ENCODE results near the gene FAM53C.
"Not testable (repeated sequence)": the region's sequence is repeated elsewhere in the genome, so short reads cannot be mapped to it uniquely, and the experiment has no call there.

The FAM53C gene

DNA sequence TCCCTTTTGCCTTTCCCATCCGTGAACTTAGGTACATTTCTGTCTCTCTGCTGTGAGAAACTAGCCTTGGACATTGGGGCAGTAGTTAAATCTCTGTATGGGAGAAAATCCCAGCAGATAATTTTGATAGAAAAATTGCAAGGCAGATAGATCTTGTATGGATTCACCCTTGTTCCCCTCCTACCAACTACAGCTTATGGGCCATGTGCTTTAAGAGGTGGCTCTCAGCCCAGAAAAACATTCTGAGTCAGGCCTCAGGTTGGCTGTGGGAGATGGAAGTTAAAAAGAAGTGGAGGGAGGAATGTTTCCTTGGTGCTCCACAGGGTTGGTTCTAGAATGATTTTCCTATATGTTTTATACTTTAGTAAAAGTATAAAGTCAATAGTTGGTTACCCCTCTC lies 13.0 kb downstream of the FAM53C start:
- DNase-seq (ENCODE audit: low read depth) = no peak

- no peak for DNase-seq (ENCODE audit: low read depth)
Measured at GRCh38 chr5:138351517-138351916, 13.5 kb downstream of the FAM53C start.

DNA sequence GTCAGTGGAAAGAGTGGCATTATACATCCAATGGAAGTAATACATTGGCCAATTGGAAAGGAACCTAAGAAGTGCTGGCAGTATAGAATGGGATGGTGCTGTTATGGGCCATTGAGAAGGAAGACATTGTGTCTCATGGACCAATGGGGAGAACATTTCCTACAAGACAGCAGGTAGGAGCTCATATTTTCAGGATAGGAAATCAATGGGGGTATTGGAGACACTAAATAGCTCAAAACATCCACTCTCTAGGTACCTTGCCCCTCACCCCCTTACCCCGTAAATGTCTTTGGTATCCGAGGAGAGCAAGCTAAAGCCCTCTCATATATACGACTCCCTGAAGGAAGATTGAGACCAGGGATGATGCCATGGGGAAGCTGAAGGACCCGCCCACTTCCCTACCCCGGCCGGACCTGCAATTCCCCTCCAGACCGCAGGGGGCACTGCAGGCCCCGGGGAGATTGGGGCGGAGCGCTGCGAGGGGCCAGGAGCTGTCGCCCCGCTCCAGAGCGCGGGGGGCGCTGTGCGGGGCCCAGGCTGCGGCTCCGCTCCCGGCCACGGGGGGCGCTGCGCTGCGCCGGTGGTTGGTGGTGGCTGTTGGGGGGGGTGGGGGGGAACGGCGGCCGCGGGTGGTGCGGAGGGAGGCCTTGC lies 14.1 kb downstream of the FAM53C start, which contains the start of gene KDM3B:
Gene KDM3B (plus strand): TSS at position 615 of the 651 bp plus-strand sequence. CDS start 111 bp downstream, outside the sequence.
- no peak for DNase-seq (ENCODE audit: low read depth)

DNA sequence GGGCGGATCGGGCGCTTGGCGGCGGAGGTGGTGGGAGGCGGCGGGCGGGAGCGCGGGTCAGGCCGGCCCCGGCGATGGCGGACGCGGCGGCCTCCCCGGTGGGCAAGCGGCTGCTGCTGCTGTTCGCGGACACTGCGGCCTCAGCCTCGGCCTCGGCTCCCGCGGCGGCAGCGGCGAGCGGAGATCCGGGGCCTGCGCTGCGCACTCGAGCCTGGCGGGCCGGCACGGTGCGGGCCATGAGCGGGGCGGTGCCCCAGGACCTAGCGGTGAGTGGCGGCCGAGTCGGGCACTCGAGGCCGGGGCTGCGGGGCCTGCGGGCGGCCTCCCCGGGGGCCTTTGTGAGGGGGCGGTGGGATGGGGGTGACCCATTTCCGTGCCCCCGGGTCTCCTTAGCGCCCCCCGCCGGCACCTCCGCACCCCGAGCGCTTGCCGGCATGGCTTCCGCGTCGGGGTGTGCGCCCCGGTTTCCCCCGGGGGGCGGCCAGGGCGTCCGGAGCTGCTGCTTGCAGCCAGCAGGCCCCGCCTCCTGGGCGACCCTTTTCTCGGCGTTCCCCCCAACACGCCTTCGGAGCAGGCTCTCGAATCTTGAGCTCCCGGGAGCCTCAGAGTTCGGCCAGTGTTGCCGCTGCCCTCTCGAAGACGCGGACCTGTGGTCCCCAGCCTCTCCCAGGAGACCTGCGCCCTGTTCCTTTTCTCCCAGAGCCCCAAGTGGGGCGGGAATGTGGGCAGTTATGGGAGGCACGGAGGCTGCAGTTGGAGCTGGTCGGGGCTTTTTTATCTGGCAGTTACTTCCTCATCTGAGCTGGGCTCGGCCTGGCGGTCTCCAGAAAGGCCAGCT lies 14.9 kb downstream of the FAM53C start:
- DNase-seq (ENCODE audit: low read depth) = no peak

DNA sequence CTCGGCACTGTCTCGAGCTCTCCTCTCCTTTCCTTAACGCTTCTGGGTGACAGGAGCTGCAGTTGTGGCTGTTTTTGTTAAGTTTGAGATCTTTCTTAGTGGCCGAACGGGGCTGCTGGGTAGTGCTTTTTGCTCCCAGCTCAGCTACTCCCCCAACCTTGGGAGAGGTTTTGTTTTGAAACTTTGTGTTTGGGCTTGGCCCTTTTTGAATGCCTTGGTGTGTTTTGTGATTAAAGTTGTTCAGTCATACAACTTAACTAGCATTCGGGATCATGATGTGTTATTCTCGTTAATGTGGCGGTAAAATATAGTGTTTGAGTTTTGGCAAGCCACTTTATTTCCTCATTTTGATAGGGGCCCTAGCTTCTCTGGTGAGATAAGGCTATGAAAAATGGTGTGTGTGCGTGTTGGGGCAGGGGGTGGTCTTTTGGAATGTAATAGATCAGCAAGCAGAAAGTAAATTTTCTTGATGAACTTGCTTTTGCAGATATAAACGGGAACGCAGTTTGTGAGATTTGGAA lies 15.6 kb downstream of the FAM53C start:
- DNase-seq (ENCODE audit: low read depth) = no peak

- DNase-seq (ENCODE audit: low read depth) = no peak
Measured at GRCh38 chr5:138354387-138354786, 16.3 kb downstream of the FAM53C start.

DNA sequence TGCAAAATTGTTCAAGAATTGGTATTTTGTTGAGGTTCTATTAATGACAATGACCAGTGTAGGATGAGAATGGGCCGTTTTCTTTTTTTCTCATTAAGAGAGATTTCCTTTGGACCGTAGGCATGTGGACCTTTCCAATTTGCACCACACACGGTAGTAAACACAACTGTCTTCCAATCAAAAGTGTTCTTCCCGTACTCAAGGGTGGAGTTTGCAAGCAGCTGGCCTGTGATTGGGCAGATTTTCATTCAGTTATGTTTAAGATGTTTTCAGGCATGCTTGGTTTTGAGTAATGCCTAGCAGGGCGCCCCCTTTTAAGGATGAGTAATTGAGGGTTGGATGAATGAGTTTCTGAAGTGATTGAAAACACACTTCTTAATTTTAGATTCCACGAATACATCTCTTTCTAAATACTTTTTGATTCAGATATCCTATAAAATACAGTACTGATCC lies 16.9 kb downstream of the FAM53C start:
- DNase-seq (ENCODE audit: low read depth) = peak; percentile 60

DNA sequence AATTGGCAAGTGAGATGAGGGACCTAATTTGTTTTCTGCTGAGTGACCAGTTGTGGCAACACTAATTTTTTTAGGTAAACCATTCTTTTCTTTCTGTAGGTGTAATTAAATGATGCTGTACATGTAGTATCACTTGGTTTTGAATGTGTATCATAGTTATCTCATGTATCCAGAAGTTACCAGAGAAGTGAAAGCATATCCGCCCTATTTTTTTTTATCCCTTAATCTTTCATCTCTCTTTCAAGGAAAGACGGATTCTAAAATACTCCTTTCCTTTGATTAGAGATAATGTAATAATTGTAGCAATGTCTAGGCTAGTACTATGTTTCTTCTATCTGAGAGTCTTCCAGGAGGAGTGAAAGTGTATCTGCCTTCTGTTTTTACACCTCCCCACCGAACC lies 21.6 kb downstream of the FAM53C start:
- DNase-seq (ENCODE audit: low read depth) = no peak

- no peak for DNase-seq (ENCODE audit: low read depth)
Measured at GRCh38 chr5:138360941-138361452, 22.9 kb downstream of the FAM53C start.

- no peak for DNase-seq (ENCODE audit: low read depth)
Measured at GRCh38 chr5:138364576-138364975, 26.5 kb downstream of the FAM53C start.

DNA sequence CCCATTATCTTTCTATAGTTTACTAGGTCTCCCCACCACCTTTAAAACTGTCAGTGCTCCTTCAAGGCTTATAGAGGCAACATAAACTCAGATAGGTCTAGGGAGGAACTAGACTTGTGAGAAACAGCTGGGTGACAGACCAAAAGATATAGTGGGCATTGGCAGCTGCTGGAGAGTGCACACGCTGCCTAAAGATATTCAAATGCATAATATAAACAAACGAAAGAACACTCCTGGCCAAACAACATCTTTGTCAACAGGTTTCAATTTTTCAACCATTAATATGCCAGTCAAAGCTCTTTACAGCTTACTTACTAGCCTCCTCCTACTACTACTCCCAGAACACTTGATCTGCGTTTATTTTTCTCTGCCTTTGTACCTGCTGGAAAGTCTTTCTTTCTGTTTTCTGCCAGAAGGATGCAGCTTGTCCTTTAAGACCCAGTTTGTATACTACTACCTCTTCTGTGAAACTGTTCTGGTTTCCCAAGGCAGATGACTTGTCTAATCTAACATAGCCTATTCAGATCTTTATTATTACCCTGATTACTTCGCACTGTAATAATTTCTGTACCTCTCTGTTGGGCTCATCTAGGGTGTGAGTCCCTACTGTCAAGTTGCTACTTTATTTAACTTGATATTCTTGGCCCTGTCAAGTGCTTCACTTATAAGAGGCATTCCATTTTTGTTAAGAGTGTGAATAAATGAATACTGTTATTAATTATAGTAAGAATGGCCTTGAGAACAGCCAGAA lies 28.7 kb downstream of the FAM53C start:
- no peak for DNase-seq (ENCODE audit: low read depth)

DNA sequence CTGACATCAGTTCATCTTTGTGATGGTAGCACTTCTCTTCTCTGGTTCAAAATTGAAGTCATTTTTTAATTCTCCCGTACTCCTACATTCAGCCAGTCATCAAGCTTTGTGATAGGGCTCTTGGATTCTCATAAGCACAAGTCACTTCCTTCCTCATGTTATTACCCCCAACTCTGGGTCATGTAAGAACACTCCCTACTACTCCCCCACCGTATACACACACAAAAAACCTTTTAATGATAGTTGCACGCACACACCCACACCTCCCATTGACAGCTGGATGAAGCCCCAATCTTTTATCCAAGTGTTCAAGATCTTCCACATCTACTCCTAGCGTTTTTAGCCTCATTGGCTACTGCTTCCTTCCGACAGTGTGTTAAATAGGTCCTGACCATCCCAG lies 31.2 kb downstream of the FAM53C start:
- no peak for DNase-seq (ENCODE audit: low read depth)

GRCh38 chr5:138369706-138370105 lies 31.6 kb downstream of the FAM53C start:
- DNase-seq (ENCODE audit: low read depth) = no peak

DNA sequence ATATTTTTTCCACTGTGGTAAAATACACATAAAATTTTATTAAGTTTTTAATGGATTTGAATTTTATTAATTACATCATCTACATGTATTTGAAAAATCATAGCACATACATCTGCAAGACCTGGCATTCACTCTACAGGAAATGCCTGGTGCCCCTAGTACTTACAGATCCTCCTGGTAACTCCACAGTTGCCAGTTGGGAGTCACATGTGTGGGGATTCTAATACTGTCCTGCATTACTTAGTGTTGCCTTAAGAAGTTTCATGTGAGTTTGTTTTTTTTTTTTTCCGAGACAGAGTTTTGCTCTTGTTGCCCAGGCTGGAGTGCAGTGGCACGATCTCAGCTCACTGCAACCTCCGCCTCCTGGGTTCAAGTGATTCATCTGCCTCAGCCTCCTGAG lies 32.5 kb downstream of the FAM53C start:
- DNase-seq (ENCODE audit: low read depth) = no peak

GRCh38 chr5:138371454-138371853 lies 33.4 kb downstream of the FAM53C start:
- no peak for DNase-seq (ENCODE audit: low read depth)

DNA sequence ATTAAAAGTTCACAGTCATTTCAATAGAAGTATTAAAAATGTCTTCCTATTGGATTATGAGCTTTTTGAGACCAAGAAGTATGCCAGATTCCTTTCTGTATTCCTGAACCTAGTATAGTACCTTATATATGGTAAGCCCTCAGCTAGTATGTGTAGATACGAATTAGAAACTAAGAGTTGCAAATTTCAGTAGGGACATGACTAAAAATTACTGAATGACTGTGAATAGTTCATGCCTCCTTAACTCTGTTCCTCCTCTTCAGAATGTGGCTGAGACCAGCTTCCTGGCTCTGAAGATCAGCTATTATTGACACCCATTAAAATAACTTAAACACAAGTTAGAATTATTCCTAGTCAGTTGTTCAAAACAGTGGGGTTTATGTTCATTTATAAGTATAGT lies 34.2 kb downstream of the FAM53C start:
- no peak for DNase-seq (ENCODE audit: low read depth)

GRCh38 chr5:138372653-138373052 lies 34.6 kb downstream of the FAM53C start:
- no peak for DNase-seq (ENCODE audit: low read depth)

GRCh38 chr5:138382347-138382746 lies 44.3 kb downstream of the FAM53C start:
- no peak for DNase-seq (ENCODE audit: low read depth)

- no peak for DNase-seq (ENCODE audit: low read depth)
Measured at GRCh38 chr5:138385660-138386059, 47.6 kb downstream of the FAM53C start.

DNA sequence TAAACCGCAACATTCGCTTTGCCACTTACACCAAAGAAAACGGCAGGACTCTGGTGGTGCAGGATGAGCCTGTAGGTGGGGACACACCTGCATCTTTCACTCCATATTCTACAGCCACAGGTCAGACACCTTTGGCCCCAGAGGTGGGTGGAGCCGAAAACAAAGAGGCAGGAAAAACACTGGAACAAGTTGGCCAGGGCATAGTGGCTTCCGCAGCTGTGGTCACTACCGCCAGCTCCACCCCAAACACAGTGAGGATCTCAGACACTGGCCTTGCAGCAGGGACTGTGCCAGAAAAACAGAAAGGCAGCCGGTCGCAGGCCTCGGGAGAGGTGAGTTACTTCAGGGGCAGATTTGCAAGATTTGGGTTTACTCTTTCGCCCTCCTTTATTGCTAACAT lies 48.2 kb downstream of the FAM53C start:
- DNase-seq (ENCODE audit: low read depth) = no peak

DNA sequence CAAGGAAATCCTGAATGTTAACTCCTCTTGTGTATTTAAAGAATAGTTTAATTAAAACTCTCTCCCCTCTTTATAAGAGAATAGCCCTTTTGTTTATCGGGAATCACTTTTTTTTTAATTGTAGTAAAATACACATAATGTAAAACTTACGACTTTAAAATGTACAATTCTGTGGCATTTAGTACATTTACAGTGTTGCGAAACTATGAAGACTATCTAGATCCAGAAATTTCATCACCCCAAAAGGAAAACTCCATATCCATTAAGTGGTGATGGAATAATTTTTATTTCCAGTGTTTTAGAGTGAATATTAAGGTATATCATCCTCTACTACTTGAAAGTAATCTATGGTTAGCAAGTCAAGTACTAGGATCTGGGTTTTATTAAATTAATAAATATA lies 51.3 kb downstream of the FAM53C start:
- DNase-seq (ENCODE audit: low read depth) = no peak

DNA sequence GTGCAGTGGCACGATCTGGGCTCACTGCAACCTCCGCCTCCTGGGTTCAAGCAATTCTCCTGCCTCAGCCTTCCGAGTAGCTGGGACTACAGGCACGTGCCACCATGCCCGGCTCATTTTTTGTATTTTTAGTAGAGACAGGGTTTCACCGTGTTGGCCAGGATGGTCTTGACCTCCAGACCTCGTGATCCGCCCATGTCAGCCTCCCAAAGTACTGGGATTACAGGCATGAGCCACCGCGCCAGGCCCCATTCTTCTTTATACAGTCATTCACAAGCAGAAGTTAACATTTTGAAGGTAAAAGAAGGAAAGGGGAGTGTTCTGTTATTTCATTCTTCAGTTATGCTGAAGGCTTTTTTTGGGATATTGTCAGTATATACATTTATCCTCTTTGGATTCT lies 51.8 kb downstream of the FAM53C start:
- not testable (repeated sequence) for DNase-seq (ENCODE audit: low read depth)

Measured in GM04503 (cell line).